Upper lobe of left lung (tissue), 6 donors: ENCODE results near the gene BBS9. TPM values are rescaled to one million over a fixed set of nuclear protein-coding genes. Genes with fewer than 3 reads are reported as not detected.

Source experiments
- ATAC-seq, 2 donors: fragments of 200-7000 bp; cut with Tn5 transposase; one replicate each; pipeline ENCODE4 v1.9.1; 2022; ENCODE audit warnings: mild to moderate bottlenecking in 2 of 2, moderate library complexity in 2 of 2; ENCODE audit not compliant: low FRiP score in 2 of 2
- DNase-seq, 2 donors: peaks; one replicate each; pipeline ENCODE4 v3.0.0-alpha.2; 2019 to 2020
- H3K27ac ChIP-seq, 4 donors: fragments of 200-600 bp; sonication (generic); one replicate each; pipeline ENCODE4 v1.5.1; 2016 to 2019
- H3K27me3 ChIP-seq, 4 donors: fragments of 200-600 bp; sonication (generic); one replicate each; pipeline ENCODE4 v1.5.1; 2017 to 2019
- H3K36me3 ChIP-seq, 4 donors: fragments of 200-600 bp; sonication (generic); one replicate each; pipeline ENCODE4 v1.5.1; 2016 to 2019
- H3K4me1 ChIP-seq, 4 donors: fragments of 200-600 bp; sonication (generic); one replicate each; pipeline ENCODE4 v1.5.1; 2018 to 2019
- H3K4me3 ChIP-seq, 4 donors: fragments of 200-600 bp; sonication (generic); one replicate each; pipeline ENCODE4 v1.5.1; 2017 to 2019; ENCODE audit warnings: mild to moderate bottlenecking in 2 of 4, moderate library complexity in 1 of 4
- H3K9me3 ChIP-seq, 4 donors: fragments of 200-600 bp; sonication (generic); one replicate each; pipeline ENCODE4 v1.5.1; 2018 to 2019
- EP300 ChIP-seq, 4 donors: sonication (generic); formaldehyde crosslinking; IDR thresholded peaks; one replicate each; pipeline ENCODE4 v1.5.1; 2017; ENCODE audit warnings: antibody characterized with exemption in 4 of 4, control low read depth in 2 of 4
- POLR2A ChIP-seq, 4 donors: fragments of 450-650 bp; IDR thresholded peaks; one replicate each; pipeline ENCODE4 v1.5.1; 2016 to 2017; ENCODE audit warnings: antibody characterized with exemption in 4 of 4, mild to moderate bottlenecking in 2 of 4
- POLR2AphosphoS5 ChIP-seq, 2 donors: sonication (generic); formaldehyde crosslinking; IDR thresholded peaks; one replicate each; pipeline ENCODE4 v1.5.1; 2017; ENCODE audit warnings: antibody characterized with exemption in 2 of 2
- WGBS, 2 donors: methylation state at CpG; one replicate each; pipeline ENCODE4 v1.1.5; 2017 to 2018; 5-methylcytosine and 5-hydroxymethylcytosine counted together
- total RNA-seq, 6 donors: library from RNA; depleted of rRNA in 4 of 6; stranded (reverse); fragments of >200 nt in 4 of 6; gene quantifications; one replicate each; pipeline versions ENCODE4 v1.1.0 to v1.2.1, GENCODE V29; 2016 to 2021
- TF ChIP-seq, protein P1 (sequence below), 6 experiments: fragments of 450-650 bp in 4 of 6; fragments of 200-600 bp in 2 of 6; sonication (generic) in 2 of 6; IDR thresholded peaks; one replicate each; pipeline ENCODE4 v1.5.1; 2016 to 2019; ENCODE audit warnings: antibody characterized with exemption in 6 of 6
- donor health status: DM: no; HTN: no; CAD: no; lungs with moderate emphysema.
- donor health status: DM: no; HTN: yes; CAD: no; lungs with severe emphysema.

The BBS9 gene
- total RNA-seq, 6 donors from 2014 or later, result 14.5 to 72.3 (median 20.6) TPM

DNA sequence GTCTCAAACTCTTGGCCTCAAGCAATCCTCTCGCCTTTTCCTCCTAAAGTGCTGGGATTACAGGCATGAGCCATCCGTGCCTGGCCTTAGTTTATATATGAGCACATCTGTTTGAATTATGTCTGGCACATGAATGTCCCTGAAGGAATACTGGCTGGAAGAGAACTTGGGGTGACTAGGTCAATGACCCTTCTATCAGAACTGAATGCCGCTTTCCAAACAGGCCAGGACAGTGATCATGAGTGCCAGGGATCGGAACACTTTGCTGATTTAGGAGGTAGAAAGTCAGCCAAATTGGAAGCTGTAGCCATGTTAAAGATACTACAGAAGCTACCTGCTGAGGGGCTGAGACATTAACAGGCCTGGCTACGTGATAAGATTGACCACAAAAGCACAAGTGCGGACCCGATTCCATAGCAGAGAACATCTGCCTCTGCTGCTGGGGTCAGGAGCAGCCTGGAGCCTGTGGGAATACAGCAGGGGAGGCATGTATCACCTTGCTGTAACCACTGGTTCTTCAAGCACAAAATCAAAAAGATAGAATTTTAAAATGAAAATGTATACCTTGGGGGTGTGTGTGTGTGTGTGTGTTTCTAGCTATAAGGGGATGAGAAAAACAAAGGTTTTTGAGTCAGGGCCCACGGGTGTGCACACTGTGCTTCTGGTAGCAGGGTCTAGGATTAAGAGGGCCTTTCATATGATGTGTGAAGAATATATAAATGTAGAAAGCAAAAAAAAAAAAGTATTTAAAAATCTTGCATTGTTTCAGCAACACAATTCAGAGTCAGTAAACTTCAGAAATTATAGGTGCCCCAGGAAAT lies 293.7 kb downstream of the BBS9 start:
- 87 to 95% methylated on average over 6 to 8 of the region's 8 CpGs for WGBS, 2 donors
- ATAC-seq, result no peak
- H3K4me1 ChIP-seq, result peaks cover 0 to 8% (median 0%) of the 10 kb centered on the region in 4 donors
- H3K27ac ChIP-seq, result peak overlapping the region in 1 of 4 donors; percentile 43
- DNase-seq, result no peak
- H3K9me3 ChIP-seq, result no peaks in the 10 kb centered on the region
- H3K27me3 ChIP-seq, result no peaks in the 10 kb centered on the region
- H3K4me3 ChIP-seq, result no peak overlapping the region
- no peak for TF ChIP-seq EP300 (IDR thresholded peaks at IDR 0.05)
- no peak for TF ChIP-seq POLR2AphosphoS5 (IDR thresholded peaks at IDR 0.05)
- TF ChIP-seq, protein P1, sequence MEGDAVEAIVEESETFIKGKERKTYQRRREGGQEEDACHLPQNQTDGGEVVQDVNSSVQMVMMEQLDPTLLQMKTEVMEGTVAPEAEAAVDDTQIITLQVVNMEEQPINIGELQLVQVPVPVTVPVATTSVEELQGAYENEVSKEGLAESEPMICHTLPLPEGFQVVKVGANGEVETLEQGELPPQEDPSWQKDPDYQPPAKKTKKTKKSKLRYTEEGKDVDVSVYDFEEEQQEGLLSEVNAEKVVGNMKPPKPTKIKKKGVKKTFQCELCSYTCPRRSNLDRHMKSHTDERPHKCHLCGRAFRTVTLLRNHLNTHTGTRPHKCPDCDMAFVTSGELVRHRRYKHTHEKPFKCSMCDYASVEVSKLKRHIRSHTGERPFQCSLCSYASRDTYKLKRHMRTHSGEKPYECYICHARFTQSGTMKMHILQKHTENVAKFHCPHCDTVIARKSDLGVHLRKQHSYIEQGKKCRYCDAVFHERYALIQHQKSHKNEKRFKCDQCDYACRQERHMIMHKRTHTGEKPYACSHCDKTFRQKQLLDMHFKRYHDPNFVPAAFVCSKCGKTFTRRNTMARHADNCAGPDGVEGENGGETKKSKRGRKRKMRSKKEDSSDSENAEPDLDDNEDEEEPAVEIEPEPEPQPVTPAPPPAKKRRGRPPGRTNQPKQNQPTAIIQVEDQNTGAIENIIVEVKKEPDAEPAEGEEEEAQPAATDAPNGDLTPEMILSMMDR (IDR thresholded peaks at IDR 0.05), result no peak
- no peak for TF ChIP-seq POLR2A (IDR thresholded peaks at IDR 0.05)
- H3K36me3 ChIP-seq, result no peaks in the 10 kb centered on the region

DNA sequence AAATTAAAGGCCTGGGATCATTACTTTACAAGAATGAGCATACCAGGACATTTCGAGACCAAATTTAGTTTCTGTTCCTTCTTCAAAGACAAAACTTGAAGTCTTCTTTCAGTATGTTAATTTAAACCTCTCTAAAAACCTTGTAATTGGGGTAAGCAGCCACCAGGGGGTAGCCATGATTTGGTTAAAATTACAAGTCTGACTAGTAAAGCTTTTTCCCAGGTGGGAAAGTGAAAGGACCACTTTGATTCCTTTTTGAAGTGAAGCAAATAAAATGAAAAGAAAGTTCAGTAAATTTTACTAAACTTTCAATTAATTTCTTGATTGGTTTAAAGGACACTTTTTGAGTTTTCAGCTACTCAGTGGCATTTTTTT lies 294.3 kb downstream of the BBS9 start:
- H3K9me3 ChIP-seq, result no peaks in the 10 kb centered on the region
- no peak overlapping the region for H3K27ac ChIP-seq
- peaks cover 0 to 8% (median 0%) of the 10 kb centered on the region in 4 donors for H3K4me1 ChIP-seq
- H3K27me3 ChIP-seq, result no peaks in the 10 kb centered on the region
- ATAC-seq, result no peak
- H3K36me3 ChIP-seq, result no peaks in the 10 kb centered on the region
- TF ChIP-seq, protein P1 (IDR thresholded peaks at IDR 0.05), result peak in 2 of 6 experiments; percentile 19 to 24
- TF ChIP-seq POLR2AphosphoS5 (IDR thresholded peaks at IDR 0.05), result no peak
- no peak for DNase-seq
- WGBS, 2 donors, result 68 to 78% methylated on average over 1 of the region's 1 CpG
- no peak overlapping the region for H3K4me3 ChIP-seq

DNA sequence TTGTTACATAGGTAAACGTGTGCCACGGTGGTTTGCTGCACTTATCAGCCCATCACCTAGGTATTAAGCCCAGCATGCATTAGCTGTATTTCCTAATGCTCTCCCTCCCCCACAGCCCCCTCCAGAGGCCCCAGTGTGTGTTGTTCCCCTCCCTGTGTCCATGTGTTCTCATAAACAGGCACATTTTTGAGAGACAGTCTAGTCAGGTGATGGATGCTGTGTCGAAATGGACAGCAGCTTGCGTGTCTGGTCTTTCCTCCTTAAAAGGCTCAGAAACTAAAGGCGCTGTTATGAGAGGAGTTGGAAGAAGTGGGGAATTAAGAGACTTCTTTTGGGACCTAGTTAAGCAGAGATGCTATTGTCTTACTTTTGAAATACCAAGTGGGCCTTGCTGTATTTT lies 296.0 kb downstream of the BBS9 start:
- H3K4me3 ChIP-seq, result no peak overlapping the region
- peaks cover 0 to 8% (median 0%) of the 10 kb centered on the region in 4 donors for H3K4me1 ChIP-seq
- no peaks in the 10 kb centered on the region for H3K9me3 ChIP-seq
- H3K36me3 ChIP-seq, result no peaks in the 10 kb centered on the region
- H3K27ac ChIP-seq, result no peak overlapping the region
- no peak for DNase-seq
- no peaks in the 10 kb centered on the region for H3K27me3 ChIP-seq
- ATAC-seq, result no peak
- TF ChIP-seq POLR2A (IDR thresholded peaks at IDR 0.05) (no peak), POLR2AphosphoS5 (IDR thresholded peaks at IDR 0.05) (peak in 1 of 2 donors; percentile 55)
- WGBS, 2 donors, result 78 to 85% methylated on average over 5 of the region's 5 CpGs

DNA sequence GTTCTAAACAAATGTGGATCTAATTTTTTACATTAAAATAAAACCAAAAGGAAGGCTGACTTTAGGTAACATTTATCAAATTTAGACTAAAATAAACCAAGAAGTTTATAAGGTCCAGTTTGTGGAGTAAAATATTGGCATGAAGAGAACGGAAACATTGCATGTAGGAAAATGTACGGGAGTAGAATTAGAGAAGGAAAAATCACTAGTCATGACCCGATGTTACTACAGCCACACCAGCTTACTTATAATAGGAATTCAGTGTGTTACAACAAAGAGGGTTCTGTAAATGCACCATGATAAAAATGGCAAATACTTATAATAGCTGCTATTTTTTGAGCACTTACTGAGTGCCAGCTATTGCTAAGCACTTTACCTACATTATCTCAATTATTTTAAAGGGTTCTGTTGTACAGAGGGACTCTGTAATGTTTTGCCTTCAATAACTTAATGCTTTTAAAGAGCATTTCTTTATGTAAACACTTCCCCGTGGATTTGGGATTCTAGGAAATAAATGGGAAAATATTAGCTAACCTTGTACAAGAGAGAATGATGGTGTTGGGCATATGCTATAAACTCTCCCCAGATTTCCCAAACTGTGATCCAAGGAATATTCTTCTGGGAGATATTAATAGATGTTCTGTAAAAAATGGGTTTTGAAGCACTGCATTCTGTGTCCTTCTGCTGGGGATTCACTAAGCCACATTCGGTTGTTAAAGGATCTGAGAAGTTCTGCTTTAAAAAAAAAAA lies 296.7 kb downstream of the BBS9 start:
- TF ChIP-seq POLR2AphosphoS5 (IDR thresholded peaks at IDR 0.05), result no peak
- H3K27me3 ChIP-seq, result no peaks in the 10 kb centered on the region
- no peak overlapping the region for H3K27ac ChIP-seq
- H3K4me1 ChIP-seq, result peaks cover 0 to 8% (median 0%) of the 10 kb centered on the region in 4 donors
- 66 to 78% methylated on average over 5 of the region's 5 CpGs for WGBS, 2 donors
- H3K4me3 ChIP-seq, result no peak overlapping the region
- no peak for DNase-seq
- H3K36me3 ChIP-seq, result no peaks in the 10 kb centered on the region
- ATAC-seq, result no peak
- no peaks in the 10 kb centered on the region for H3K9me3 ChIP-seq

DNA sequence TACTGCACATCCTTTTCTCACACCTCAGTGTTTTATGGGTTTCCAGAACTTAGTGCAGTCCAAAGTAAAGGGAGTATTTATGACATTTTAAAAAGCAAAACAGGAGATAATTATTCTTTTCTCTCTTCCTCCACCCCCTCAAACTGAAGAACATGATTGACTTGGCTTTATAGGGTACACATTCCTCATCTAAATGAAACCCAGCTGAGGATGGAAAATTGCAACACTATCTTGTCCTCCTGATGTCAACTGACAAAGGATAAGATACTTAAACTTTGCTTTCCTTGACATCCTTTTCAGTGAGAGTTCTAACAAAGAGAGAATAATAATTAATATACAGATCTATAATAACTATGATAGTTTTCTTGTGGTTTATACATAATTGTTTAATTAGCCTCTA lies 299.1 kb downstream of the BBS9 start:
- Histone ChIP-seq H3K4me1 (peaks cover 0 to 6% (median 0%) of the 10 kb centered on the region in 4 donors), H3K27ac (no peak overlapping the region), H3K36me3 (no peaks in the 10 kb centered on the region), H3K27me3 (no peaks in the 10 kb centered on the region), H3K4me3 (no peak overlapping the region), H3K9me3 (no peaks in the 10 kb centered on the region)
- no peak for DNase-seq
- TF ChIP-seq, protein P1 (IDR thresholded peaks at IDR 0.05), result no peak
- ATAC-seq, result no peak
